HG02840 (cell line): ENCODE measurements around the gene GSTM5.
"Not testable (repeated sequence)": the region's sequence is repeated elsewhere in the genome, so short reads cannot be mapped to it uniquely, and the experiment has no call there.

Experiments
- ATAC-seq: cut with Tn5 transposase; IDR thresholded peaks from one replicate; pipeline ENCODE4 v1.9.1; 2021; ENCODE audit warnings: mild to moderate bottlenecking, moderate library complexity, moderate number of reproducible peaks; ENCODE audit not compliant: unreplicated experiment, low FRiP score

The GSTM5 gene

DNA sequence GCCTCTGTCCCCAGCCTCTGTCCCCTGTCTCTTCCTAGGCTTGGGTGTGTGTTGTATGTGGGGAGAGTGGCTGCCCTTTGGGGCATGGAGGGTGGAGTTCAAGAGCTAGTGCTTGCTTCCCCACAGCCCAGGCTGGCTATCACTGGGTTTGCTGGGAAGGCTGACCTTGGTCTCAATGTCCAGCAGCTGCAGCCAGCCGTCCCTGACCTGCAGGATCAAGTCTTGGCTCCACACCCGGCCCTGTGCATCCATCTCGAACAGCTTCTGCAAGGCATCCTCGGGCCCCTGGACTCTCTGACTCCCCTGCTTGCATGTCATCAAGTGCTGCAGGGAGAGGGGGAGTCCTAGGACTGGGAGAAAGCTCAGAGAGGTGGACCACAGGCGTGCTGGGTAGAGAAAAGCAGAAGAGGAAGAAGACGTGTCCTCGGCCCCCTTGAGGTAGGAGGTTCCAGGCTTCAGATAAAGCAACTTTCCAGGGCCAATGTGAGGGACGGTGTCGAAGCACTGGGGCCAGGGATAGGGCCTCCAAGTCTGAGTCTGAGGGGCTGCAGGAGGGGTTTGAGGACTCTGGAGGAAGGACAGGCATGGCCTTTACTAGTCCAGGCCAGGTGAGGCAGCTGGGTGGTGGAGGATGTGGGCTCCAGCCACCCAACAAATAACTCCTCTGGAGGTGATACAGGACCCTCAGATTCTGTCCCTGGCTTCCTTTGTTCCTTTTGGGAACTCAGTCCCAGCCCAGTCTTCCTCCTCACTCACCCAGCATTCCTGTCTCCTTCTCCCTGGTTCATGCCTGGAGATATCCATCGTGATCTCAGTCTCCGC, 47.7 kb downstream of the GSTM5 start:
- no peak for ATAC-seq

GRCh38 chr1:109760581-109761226, 48.7 kb downstream of the GSTM5 start:
- ATAC-seq: no peak

- no peak for ATAC-seq
Observed at GRCh38 chr1:109761227-109762038, 49.4 kb downstream of the GSTM5 start.

DNA sequence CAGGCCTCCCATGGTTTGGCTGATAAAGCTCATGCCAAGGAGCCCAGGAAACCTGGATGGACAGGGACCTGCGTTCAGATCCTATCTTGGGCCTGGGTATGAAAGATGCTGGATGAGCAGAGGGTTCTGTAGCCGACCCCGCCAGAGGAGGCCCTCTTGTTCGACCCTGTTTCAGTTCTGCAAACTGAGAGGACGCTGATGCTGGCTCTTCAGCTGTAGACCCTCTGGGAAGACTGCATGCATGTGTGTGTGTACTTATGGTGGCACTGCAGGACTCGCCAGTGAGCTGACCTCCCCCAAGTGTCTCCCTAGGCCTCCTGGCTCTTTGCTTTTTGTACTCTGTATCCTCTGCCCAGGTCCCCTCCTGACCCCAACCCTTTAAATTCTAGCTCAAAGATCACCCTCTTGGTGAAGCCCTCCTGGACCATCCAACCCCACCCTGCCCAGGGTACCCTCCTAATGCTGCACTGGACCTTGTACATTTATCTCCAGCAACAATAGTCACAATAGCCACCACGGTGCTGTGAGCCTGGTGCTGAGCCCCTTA, 50.1 kb downstream of the GSTM5 start:
- no peak for ATAC-seq

GRCh38 chr1:109762821-109763645, 51.0 kb downstream of the GSTM5 start:
- ATAC-seq: no peak

DNA sequence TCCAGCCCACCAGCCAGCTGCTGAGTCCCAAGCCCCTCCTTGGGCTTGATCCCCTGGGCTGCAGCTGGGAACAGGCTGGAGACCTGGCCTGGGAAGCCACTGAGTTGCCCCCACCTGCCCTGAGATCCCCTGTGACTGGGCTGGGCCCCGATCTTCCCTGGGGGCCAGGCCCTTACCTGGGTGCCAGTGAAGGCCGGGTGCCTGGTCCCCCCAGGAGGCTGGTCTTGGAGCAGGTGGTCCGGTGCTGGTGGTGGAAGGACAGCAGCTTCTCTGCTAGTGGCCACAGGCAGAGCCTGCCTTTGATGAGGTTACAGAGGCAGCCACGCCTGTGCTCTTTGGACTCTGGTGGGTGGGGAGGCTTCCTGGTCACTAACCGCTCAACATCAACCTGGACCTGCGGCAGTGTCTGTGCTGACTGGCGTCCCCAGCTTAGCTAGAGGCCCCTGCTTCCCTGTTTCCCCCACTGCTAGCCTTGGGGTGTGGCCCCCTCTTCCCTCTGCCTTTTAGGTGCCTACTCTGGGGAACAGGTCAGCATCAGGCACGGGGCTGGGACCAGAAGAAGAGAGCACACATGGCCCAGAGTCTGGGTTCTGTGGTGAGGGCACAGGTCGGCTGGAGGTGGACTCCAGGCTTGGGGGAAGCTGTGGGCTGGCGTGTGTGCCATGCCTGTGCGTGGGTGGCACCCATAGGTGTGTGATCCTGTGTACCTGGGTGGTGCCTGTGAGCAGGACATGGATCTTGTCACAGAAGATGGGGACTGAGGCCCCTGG, 51.8 kb downstream of the GSTM5 start, which contains the start of gene EPS8L3:
Gene EPS8L3 (minus strand): TSS at position 278 of the 770 bp plus-strand sequence. CDS start 2,174 bp downstream, outside the sequence.
- ATAC-seq: no peak

- ATAC-seq: no peak
Observed at GRCh38 chr1:109764561-109765482, 52.8 kb downstream of the GSTM5 start.

DNA sequence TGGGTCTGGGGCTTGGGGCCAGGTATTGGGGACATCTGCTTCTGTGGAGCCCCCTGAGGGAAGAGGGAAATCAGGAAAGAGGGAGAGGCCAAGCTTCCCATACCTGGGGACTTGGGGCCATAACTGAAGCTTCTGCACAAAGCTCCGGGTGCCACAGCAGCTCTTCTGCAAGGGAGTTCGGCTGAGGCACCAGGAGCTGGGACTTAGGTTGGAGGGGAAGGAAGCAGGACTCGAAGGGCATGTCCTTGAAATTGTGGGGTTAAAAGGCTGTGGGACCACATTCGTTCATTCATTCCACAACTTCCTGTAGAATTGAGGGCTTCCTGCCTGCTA, 53.4 kb downstream of the GSTM5 start:
- no peak for ATAC-seq

DNA sequence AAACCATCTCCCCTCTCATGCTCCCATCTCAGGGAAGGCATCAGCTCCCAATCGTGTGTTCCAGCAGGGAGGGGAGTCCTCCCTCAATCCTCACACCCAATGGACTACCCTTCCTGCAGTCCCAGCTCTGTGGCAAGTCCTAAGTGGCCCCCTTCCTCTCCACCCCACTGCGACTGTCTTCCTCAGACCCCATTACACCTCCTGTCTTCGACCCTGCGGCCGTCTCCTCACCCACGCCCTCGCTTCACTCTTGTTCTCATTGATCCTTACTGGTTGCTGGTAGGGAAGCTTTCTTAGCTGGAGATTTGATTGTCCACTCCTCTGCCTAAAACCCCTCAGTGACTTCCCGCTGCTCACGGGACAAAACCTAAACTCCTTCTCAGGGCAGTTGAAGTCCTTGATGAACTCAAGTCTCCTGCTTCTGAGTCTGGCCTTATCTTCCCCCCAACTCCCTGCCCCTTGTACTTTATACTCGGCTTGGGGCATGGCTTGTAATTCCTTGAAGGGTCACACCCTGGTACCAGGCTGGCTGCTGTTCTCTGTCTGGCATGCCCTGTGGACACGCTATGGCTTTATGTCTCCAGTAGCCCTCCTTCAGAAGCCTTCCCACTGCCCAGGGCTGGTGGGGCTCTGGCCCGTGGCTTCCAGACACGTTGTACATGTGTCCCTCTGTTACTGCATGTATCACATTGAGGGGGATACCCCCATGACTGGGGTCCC, 54.0 kb downstream of the GSTM5 start:
- no peak for ATAC-seq

DNA sequence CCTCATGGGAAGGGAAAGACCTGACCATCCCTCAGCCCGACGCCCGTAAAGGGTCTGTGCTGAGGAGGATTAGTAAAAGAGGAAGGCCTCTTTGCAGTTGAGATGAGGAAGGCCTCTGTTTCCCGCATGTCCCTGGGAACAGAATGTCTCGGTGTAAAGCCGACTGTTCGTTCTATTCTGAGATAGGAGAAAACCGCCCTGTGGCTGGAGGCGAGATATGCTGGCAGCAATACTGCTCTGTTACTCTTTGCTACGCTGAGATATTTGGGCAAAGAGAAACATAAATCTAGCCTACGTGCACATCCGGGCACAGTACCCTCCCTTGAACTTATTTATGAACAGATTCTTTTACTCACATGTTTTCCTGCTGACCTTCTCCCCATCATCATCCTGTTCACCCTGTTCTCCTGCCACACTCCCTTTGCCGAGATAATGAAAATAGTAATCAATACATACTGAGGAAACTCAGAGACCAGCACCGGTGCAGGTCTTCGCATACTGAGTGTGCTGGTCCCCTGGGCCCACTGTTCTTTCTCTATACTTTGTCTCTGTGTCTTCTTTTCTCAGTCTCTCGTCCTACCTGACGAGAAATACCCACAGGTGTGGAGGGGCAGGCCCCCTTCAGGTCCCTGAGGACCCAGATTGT, 55.1 kb downstream of the GSTM5 start:
- not testable (repeated sequence) for ATAC-seq
